Stimulated activated CD8-positive, alpha-beta memory T cell treated with anti-CD3 and anti-CD28 coated beads, Interleukin-7, amount 100 ng/mL, for 48 hours (primary cell): ENCODE results near the gene USP27X.

ENCODE experiments used
- DNase-seq, 2 donors: peaks; one replicate each; pipeline ENCODE4 v3.0.0-alpha.2; 2020; ENCODE audit warnings: low read depth in 1 of 2; ENCODE audit errors: extremely low read depth in 1 of 2

Gene USP27X

DNA sequence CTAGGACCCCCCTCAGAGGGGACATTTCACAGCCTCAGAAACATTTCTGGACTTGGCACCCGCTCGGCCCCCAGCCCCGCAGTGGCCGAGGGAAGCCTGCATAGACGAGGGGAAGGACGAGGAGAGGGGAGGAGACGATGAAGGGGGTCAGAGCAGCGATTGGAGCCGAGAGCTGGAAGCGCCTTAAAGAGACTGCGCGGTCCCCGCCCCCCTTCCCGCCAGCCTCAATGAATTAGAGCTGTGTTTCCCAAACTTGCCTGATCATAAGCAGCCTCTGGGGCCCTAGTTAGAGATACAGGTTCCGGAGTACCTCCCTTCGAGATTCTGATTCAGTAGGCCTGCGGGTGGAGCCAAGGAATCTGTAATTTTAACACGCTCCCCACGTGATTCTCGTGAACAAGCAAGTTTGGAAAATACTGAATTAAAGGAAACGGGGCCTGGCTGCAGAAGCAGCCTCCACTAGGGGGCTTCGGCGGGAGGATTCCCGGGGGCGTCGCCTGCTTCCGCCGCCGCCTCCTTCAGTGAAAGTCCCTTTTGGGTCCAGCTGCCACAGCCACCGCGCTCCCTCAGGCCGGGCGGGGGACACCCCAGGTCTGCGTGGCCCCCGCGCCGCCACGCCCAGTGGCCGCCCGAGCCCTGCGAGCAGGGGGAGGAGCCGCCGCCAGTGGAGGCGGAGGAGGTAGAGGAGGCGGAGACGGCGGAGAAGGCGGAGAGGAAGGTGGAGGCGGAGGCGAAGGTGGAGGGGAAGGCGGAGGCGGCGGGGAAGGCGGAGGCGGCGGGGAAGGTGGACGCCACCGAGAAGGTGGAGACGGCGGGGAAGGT lies at the start of gene USP27X:
USP27X (plus strand) TSS at position 651 of the 822 bp plus-strand sequence. CDS start 824 bp downstream, outside the sequence.
- peak; percentile 39 to 47 for DNase-seq

GRCh38 chrX:49838374-49838773 lies 40.9 kb upstream of the USP27X start:
- DNase-seq, result no peak

- DNase-seq, result peak in 1 of 2 donors; percentile 35
Observed at GRCh38 chrX:49840679-49841078, 38.6 kb upstream of the USP27X start.

DNA sequence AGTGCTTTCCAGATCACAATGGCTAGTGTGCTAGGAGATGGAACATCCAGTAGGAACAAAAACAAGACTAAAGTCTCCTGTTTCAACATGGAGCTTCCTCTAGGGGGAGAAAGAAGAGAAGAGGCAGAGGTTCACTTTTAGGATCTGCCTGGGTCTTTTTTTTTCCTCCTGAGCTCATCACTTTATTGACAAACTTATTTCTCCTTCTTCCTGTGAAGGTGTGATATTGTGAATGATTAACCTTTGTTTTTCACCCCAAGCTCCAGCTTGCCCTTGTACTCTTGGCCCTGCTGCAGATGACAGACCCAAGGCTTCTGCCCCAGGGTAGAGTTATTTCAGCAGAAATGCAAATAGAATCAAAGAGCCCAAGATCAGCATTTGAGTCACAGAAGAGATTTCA lies 36.7 kb upstream of the USP27X start:
- DNase-seq, result no peak

GRCh38 chrX:49844611-49845010 lies 34.7 kb upstream of the USP27X start:
- DNase-seq, result no peak

DNA sequence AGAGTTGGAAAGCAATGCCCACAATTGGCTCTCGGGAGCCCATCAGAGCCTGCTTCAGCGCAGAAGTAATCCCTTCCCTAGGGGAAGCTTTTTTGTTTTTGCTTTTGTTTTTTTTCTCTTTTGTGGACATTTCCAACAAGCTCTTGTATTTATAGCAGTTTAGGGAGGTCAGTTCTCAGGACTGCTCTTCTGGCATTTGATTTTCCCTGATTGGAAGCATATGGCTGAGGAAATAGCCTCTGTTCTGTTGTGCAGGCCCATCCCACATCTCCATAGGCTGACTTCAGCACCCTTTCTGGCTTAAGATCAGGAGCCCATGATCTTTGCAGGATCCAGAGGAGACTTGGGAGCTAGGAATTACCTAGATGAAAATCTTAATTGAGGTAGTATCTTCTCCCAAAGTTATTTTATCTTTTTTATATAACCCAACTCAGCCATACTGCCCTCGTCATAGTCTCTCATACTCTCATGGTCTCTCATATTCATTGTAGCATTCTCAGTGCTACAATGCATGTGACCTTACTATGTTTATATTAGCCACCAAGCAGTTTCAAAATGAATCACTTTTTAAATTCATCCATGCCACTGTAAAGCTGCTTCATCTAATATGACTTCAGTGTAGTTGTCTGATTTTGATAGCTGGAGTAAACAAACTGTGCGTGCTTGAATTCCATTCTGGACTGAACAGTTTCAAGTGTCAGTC lies 33.4 kb upstream of the USP27X start:
- DNase-seq, result no peak

DNA sequence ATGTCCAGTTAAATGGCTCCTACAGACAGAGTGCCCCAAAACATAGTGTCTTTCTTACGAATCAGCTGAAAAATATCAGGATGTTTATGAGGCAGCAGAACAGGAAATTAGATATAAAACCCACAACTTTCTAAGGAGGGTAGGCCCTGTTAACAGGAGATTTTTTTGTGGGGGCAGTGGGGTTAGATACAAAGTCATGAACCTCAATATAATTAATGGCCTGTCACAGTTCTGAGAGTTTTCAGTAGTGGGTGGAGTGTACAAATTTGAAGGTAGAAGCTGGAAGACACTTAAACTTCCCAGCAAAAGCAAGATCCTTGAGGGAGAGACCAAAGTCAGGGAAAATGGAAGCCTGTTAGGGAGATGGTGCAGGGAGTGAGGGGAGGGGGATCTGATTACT lies 32.8 kb upstream of the USP27X start:
- DNase-seq, result no peak

GRCh38 chrX:49848275-49848674 lies 31.0 kb upstream of the USP27X start:
- DNase-seq, result no peak

DNA sequence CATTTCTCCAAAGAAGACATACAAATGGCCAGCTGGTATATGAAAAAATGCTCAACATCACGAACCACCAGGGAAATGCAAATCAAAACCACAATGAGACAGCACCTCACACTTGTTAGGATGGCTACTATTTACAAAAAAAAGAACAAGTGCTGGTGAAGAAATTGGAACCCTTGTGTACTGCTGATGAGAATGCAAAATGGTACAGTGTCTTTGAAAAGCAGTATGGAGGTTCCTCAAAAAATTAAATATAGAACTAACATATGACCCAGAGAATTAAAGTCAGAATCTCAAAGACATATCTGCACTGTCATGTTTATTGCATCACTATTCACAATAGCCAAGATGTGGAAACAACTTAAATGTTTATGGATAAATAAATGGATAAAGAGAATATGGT lies 29.3 kb upstream of the USP27X start:
- DNase-seq, result no peak

DNA sequence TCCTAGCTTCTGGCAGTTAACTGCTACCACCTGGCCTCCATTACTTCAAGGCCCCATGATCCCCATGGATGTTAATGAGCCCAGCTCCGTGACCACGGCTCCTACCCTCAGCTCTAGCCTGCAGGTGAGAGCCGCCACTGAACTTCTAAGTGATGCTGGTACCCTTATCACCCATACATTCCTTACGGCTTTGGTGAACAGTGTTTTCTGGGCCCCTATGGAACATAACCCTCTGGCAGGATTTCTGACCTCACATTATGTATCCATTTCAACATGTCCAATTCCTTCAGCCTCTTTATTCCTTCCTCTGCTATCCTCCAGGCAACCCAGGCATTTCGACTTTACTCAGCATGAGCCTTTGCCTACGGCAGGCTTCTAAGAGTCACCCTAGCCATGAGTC lies 25.6 kb upstream of the USP27X start:
- DNase-seq, result no peak

- no peak for DNase-seq
Observed at GRCh38 chrX:49856819-49857218, 22.5 kb upstream of the USP27X start.

- DNase-seq, result no peak
Observed at GRCh38 chrX:49858341-49858740, 20.9 kb upstream of the USP27X start.

GRCh38 chrX:49859491-49859890 lies 19.8 kb upstream of the USP27X start:
- DNase-seq, result no peak

- DNase-seq, result no peak
Observed at GRCh38 chrX:49860867-49861535, 18.3 kb upstream of the USP27X start.

GRCh38 chrX:49862093-49862492 lies 17.2 kb upstream of the USP27X start:
- DNase-seq, result no peak

DNA sequence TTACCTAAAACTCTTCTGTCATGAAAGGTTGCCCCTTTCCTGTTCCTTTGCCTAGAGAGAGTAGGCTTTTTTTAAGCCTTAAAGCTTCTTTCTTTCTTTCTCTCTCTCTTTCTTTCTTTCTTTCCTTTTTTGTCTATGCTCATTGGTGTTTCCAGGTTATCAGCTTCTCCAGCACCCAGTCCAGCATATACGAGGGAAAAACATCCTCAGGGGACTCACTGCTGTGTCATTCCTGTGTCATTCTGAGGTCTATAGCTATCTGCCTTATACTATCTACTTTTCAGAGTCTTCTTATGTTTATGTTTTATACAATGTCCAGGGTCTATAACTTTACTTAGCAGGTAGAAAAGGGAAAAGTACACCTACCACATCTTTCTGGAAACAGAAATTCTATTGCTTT lies 10.5 kb upstream of the USP27X start:
- no peak for DNase-seq

DNA sequence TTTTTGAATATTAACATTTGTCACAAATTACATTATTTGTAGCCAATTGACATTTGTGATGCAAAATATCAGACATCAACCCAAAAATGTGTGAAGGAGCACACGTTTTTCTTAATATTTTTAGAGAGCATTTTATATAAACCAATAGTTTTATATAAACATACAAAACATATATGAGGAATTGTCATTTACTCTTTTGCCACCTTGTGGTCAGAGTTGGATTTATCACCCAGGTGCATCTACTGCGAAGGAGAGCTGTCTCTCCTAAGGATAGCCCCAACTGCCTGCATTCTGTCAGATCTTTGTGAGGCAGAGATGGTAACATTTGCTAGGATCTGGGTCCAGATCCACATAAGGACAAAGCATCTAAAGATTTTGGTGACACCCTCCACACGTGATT lies 2.5 kb upstream of the USP27X start:
- no peak for DNase-seq

DNA sequence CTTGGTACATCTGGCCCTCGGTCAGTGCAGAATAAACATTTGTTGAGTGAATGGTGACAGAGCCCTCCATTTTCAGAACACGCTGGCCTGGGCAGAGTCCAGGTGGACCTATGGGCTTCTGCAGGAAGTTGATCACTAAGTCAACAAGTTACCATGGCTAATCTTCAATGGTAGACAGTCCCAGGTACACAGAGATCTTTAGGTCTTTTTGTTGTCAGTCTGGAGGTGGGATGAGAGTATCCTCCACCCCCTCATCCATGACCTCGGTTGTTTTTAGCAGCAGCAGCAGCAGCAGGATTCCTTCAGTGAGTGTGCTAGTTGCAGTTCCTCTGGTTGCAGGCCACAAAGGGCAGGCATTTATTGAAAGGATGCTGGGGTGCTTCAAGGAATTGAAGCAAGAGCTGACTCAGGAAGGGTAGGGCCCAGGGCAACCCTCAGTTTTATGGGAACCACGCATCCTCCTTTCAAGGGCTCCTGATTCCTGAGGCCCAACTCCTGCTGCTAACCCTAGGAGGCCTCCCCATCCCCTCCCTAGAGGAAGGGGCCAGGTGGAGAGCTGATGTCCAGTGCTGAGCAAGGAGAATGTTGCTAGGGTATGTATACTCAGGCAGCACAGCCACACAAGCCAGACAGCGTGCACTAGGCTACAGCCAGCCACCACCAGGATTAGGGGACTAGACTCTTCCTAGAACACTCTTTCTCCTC lies 1.7 kb upstream of the USP27X start:
- DNase-seq, result no peak

- no peak for DNase-seq
Observed at GRCh38 chrX:49878128-49878833, 1.0 kb upstream of the USP27X start.

DNA sequence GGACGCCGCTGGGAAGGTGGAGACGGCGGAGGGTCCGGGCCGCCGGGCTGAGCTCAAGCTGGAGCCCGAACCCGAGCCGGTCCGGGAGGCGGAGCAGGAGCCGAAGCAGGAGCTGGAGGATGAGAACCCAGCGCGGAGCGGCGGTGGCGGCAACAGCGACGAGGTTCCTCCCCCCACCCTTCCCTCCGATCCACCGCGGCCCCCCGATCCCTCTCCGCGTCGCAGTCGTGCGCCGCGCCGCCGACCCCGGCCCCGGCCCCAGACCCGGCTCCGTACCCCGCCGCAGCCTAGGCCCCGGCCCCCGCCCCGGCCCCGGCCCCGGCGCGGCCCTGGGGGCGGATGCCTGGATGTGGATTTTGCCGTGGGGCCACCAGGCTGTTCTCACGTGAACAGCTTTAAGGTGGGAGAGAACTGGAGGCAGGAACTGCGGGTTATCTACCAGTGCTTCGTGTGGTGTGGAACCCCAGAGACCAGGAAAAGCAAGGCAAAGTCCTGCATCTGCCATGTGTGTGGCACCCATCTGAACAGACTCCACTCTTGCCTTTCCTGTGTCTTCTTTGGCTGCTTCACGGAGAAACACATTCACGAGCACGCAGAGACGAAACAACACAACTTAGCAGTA lies 483 bp downstream of the USP27X start:
- DNase-seq, result no peak
